PC-9 (cell line): ENCODE measurements around the gene CA7.

ENCODE experiments used
- CTCF ChIP-seq: fragments of 200-600 bp; sonication (generic); conservative IDR thresholded peaks from 2 replicates; pipeline ENCODE4 v1.6.1; 2017; ENCODE audit warnings: mixed run types, antibody characterized with exemption, mild to moderate bottlenecking, moderate library complexity
- EZH2 ChIP-seq: fragments of 200-600 bp; sonication (generic); IDR thresholded peaks from 2 replicates; pipeline ENCODE4 v1.8.0; 2017; ENCODE audit warnings: antibody characterized with exemption, low read depth

DNA sequence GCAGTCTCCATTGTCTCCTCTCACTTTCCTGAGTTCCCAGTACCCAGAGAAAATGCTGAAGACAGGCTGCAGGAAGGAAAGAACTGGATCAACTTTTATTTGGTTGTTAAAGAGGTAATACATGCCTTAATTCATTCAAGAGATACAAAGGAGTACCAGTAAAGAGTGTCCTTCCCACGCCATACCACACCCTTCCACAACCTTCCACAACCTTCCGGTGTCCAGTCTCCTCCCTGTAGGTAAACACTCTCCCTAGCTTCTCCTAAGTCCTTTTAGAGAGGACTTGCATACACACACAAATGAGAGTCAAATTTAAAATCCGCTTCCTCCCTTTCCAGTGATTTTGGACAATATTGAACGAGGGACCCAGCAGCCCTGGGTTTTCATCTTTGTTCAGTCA is 2.8 kb upstream of the CA7 start:
- TF ChIP-seq EZH2: no peak
- TF ChIP-seq CTCF: no peak
